Measurements from ENCODE around the gene AADAC.
"Not testable (repeated sequence)": the region's sequence is repeated elsewhere in the genome, so short reads cannot be mapped to it uniquely, and the experiment has no call there.

Gene AADAC

DNA sequence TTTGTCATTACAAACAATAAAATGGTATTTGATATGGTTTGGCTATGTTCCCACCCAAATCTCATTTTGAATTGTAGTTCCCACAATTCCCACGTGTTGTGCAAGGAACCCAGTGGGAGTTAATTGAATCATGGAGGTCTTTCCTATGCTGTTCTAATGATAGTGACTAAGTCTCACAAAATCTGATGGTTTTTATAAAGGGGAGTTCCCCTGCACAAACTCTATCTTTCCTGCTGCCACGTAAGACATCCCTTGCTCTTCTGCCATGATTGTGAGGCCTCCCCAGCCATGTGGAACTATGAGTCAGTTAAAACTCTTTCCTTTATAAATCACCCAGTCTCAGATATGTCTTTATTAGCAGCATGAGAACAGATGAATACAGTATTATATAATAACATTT, 15.4 kb upstream of the AADAC start:
- DNase-seq (ENCODE audit: low read depth, low spot score): no peak

DNA sequence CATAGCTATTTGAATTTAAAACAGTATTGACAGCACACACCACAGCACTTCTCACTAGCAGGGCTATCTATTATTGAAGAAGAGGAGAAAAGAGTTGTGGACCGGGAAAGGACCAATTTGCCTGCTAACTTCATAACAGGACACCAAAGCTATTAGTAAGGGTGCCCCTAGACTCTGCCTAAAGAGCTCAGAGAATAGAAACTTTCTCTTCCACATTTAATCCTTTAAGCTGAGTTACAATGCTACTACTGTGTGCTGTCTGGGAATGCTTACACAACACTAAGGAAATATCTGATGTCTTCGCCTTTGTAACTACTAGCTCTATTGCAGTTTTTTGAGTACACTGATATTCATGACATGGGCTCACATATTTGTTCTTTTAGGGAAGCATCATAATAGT, 13.5 kb upstream of the AADAC start:
- DNase-seq (ENCODE audit: low read depth, low spot score): no peak

DNA sequence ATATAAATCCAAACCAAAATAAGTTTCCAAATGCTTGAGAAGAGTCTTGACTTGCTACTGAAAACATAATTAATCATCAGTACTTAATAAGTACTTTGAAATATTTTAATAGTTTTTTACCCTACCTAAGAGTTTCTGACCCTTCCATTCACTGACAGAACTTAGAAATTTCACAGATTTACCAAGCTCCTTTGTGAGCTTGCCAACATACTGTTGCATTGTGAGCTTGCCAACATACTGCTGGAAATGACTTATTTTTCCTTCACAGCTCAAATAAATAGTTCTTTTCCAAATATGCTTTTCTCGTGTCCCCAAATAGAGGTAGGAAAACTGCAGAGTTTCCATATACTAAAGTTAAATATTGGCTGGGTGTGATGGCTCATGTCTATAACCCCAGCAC, 9.6 kb upstream of the AADAC start:
- peak; percentile 50 for DNase-seq (ENCODE audit: low read depth, low spot score)

DNA sequence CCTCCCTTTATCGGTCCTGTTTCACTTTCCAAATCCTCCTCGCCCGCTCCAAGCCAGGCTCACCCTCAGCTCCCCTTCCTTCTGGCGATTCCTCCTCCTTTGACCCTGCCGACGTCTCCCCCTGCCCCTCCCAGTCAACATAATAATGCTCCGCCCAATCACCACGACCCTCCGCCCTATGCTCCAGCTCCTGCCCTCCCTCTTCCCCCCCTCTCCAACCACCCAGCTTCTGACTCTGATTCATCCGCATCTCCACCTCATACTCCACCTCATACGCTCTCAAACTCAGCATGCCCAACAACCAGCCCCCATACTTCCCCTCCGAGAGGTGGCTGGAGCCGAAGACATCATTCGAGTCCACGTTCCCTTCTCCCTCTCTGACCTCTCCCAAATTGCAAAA, 7.1 kb upstream of the AADAC start:
- no peak for DNase-seq (ENCODE audit: low read depth, low spot score)

DNA sequence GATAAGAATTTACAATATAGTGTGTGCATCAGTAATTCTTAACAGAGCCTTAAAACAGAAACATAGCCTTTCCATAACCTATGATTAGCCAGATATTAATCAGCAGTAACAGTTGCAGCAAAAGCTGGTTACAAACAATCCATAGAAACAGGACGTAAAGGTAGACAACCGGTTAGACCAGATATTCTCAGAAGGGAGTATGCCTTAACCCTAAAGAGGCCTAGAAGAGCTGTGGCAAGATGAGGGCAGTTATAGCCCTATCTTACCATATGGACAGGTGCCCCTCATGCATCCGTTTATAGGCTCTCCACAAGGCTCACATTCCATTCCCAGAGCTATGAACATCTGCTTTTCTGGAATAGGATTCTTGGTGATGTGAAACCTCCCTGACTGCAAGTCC, 5.0 kb upstream of the AADAC start:
- DNase-seq (ENCODE audit: low read depth, low spot score): not testable (repeated sequence)

DNA sequence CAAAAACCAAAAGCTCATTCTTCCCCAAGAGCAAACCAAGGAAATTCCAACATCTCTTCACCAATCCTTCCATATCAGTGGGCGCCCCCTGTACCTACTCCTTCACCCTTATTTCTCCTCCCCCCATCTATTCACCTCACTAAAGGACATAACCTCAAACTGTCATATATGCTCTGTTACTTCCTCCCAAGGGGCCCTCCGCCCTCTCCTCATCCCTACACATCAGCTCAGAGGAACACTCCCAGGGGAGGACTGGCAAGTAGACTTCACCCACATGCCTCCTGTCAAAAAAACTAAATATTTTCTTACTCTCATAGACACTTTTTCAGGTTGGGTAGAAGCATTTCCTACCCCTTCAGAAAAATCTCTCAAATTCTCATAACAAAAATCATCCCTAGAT, 2.4 kb upstream of the AADAC start:
- DNase-seq (ENCODE audit: low read depth, low spot score): no peak

DNA sequence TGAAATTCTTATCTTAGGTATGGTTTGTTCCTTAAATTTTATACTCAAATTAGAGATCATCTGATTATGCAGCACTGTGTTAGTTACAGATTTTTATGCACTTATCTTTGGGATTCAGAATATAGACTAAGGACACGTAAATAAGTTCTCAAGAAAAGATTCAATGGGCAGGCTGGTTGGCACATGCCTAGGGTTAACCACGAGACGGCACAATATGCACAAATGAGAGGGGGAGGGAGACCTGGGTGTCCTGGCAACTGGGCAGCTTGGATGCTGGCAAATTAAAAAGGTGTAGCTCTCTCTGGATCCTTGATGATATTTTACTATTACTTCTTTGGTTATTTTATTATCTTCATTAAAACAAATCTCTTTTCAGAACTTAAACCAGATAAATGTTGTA, 672 bp downstream of the AADAC start:
- no peak for DNase-seq (ENCODE audit: low read depth, low spot score)

DNA sequence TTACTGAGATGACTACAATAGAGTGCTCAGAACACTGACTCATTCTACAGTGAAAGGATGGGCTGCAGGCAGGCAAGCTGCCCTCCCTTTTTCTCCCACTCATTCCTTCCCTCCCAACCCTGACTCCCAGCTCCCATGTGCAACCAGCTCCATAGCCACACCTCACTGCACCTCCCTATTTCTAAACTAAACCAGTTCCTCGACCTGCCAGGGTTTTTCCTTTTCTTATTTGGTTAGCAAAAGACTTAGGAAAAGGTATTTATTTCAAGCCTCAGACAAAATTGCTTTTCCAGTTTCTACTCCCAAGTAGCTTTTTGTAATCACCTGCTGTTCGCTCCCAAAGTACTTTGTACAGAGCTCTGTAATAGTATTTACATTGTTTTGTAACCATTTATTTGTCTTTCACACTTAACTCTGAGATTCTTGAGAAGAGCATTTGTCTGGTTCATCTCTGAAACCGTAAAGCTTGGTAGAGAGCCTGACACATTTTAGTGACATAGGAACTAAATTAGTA, 2.2 kb downstream of the AADAC start:
- DNase-seq (ENCODE audit: low read depth, low spot score): peak; percentile 65

DNA sequence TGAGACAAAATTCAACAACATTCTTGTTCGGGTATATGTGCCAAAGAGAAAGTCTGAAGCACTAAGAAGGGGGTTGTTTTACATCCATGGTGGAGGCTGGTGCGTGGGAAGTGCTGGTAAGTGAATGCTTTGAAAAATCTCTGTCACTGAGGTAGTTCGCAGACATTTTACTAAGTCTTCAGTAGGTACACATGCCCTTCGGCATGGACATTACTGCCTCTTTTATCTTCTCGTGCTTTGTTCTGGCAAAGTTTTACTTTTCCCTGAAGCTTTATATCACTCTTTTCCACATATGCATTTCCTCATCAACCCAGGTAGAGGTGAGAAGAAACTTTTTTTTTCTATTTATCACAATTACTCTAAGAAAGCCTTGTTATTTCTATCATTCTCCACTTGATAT, 3.6 kb downstream of the AADAC start:
- no peak for DNase-seq (ENCODE audit: low read depth, low spot score)

DNA sequence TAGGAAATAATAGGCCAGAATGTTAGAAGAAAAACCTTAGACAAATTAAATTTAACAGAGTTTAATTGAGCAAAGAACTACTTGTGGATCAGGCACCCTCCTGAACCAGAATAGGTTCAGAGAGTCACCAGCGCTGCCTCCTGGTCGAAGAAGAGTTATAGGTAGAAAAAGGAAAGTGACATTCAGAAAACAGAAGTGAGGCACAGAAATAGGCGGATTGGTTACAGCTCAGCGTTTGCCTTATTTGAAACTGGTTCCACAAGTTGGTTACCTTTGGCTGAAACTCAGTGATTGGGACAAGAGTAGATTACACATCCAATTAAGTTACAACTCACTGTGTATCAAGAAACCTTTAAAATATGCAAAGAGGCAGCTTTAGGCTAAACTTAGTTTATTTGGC, 4.4 kb downstream of the AADAC start:
- no peak for DNase-seq (ENCODE audit: low read depth, low spot score)

DNA sequence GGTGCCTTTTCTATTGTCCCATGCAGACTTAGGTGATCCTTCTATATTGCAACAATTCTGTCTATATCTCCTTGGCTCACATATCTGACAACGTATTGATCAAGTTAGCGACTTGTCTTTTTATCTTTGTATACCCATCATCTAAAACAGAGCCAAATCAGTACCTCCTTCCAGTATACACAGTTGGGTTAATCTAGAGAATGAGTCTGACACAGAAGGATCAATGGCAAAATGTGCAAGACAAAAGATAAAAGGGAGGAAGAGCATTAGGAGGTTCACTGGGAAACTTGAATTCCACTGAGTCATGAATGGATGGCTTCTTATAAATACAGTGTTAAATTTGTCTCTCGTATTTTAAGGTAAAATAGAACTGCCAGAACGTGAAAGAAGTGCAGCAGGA, 6.0 kb downstream of the AADAC start:
- DNase-seq (ENCODE audit: low read depth, low spot score): no peak

DNA sequence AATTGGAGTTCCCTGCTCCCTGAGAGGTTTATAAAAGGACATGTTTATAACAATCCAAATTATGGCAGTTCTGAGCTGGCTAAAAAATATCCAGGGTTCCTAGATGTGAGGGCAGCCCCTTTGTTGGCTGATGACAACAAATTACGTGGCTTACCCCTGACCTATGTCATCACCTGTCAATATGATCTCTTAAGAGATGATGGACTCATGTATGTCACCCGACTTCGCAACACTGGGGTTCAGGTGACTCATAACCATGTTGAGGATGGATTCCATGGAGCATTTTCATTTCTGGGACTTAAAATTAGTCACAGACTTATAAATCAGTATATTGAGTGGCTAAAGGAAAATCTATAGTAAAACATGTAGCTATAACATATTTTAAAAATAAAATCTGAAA, 13.9 kb downstream of the AADAC start:
- no peak for DNase-seq (ENCODE audit: low read depth, low spot score)

DNA sequence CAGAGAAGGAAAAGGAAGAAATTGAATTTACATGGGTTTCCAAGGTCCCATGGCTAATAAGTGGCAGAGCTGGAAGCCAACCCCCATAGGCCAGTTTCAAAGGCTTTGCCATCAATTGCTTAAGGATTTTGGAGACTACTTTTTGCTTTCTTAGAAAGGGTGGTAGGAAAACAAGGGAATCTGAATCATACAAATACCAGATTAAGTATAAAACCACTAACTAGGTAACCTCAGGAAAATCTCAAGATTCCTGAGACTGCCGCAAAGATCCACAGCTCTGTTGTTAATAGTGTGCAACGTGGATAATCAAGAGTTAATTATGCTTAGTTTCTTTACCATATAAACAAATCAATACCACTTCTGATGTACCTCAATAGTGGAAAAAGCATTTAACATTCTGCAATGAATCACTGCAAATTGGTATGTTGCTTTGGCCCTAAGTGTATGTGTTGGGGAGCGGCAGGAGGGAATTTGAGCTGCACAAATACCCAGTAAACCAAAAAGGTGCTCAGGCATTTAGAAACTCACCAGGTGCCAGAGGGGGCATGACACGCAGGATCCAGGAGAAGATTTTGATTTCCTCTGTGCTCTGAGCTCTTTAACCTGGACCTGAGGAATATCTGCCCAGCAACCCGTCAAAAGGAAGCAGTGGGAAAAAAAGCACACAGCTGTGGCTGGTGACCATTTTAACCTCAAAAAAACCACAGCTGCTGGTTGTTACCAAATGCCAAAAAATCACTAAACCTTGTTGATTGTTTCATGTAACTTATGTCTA, 22.0 kb downstream of the AADAC start:
- peak; percentile 76 for DNase-seq (ENCODE audit: low read depth, low spot score)

DNA sequence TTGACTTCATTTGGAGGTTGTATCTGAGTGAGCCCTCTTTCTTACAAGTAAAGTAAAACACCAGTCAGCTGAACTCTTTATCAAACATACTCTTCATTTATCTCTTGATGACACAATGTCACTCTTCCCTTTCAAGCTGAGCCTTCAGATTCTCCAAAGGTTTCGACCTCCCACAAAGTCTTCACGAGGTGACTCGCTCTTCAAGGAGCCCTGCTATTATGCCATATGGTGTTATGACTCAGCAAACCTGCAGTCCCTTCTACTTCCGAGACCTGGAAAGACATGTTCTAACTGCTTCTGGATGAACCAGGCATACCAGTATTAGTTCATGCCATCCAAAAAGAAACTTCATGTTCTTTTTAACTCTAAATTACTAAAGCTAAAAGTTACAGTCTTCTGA, 23.1 kb downstream of the AADAC start:
- DNase-seq (ENCODE audit: low read depth, low spot score): peak; percentile 59

DNA sequence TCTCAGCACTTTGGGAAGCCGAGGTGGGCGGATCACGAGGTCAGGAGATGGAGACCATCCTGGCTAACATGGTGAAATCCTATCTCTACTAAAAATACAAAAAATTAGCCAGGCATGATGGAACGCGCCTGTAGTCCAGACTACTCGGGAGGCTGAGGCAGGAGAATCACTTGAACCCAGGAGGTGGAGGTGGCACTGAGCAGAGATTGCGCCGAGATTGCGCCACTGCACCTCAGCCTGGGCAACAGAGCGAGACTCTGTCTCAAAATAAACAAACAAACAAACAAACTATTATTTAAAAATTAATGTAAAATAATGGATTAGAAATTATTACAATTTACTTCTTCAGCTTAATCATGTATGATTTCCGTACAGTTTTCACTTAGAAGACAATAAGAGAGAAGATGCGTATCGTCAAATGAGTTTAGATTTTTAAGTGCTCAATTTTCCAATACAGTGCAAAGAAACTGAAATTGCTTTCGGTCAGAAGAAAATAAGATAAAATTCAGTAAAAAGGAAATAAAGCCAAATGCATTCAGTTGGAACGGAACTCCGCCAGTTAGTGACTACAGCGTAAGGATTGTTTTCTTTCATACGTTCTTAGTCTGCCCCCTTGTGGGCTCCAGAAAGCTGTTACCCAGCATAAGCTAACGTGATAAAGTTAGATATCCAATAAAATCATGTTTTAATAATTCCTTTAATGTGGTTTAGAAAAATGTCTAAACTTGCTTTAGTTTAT, 24.8 kb downstream of the AADAC start:
- DNase-seq (ENCODE audit: low read depth, low spot score): peak; percentile 86

DNA sequence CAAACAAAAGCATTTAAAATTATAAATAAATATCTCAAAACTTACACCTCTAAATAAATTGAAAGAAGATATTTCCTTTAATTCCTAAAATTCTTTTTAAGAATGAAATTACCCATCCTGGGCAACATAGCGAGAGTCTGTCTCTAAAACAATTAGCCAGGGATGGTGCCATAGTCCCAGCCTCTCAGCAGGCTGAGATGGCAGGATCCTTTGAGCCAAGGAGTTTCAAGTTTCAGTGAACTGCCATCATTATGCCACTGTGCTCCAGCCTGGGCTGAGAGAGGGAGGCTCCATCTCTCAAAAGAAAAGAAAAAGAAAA, 25.4 kb downstream of the AADAC start:
- no peak for DNase-seq (ENCODE audit: low read depth, low spot score)

DNA sequence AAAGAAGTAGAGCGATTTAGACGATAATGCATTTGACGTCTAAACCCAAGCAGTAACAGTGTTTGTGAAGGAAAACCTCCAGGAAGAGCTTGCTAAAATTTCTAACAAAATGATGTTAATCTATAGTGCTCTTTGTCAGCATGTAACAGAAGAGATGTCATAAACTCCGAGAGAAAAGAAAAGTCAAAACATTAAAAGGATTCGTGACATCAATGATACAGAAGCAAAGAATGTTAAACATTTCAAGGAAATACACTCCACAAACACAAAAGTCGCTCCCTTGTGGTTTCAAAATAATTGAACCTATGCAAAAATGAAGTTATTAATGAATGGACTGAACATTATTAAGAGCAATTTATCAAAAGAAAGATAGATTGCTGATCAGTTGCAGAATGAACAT, 27.9 kb downstream of the AADAC start:
- DNase-seq (ENCODE audit: low read depth, low spot score): peak; percentile 11

DNA sequence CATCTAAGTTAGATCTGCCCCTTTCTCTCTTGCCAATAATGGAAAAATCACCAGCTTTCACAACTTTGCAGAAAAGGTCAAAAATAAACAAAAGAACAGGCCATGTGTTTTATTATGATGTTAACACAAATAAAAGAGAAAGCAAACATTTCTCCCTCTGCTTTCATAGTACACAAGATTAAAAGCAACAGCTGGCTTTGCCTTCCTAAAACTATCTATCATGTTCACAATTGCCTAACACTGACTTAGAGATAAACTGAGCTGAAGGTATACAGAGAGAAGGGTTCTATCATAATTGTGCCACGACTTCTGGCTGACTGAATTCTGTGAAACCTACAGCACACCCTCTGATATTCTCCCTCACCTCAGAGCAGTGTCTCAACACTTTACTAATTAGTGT, 29.4 kb downstream of the AADAC start:
- no peak for DNase-seq (ENCODE audit: low read depth, low spot score)

DNA sequence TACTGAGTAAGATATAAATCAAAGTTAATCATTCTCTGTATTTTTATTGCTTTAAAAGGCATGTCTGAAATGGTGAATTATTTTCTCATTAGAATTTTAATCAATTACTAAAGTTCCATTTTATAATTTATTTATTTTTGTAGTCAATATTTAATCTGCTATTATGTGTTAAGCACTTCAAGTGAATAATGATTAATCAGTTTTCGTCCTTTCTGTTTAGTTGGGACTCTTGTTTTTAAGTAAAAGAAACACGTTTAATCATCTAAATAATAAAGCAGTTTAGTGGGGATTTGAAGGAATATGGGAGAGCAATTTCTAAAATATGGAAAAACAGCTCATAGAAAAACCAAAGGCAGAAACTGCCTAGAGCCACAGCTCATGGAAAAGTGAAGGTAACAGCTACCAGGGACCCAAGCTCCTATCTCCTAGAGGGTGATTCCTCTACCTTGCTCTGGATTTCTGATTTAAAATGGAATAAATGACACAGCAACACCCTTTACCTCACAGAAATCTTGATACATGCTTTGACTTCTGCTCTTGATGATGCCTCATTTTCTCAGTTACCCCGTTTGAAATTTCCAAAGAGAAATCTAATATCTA, 31.5 kb downstream of the AADAC start:
- DNase-seq (ENCODE audit: low read depth, low spot score): no peak

DNA sequence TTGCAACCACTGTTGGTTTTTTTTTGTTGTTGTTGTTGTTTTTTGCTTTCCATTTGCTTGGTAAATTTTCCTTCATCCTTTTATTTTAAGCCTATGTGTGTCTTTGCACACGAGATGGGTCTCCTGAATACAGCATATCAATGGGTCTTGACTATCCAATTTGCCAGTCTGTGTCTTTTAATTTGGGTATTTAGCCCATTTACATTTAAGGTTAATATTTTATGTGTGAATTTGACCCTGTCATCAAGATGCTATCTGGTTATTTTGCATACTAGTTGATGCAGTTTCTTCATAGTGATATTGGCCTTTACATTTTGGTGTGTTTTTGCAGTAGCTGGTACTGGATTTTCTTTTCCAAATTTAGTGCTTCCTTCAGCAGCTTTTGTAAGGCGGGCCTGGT, 36.1 kb downstream of the AADAC start:
- not testable (repeated sequence) for DNase-seq (ENCODE audit: low read depth, low spot score)

DNA sequence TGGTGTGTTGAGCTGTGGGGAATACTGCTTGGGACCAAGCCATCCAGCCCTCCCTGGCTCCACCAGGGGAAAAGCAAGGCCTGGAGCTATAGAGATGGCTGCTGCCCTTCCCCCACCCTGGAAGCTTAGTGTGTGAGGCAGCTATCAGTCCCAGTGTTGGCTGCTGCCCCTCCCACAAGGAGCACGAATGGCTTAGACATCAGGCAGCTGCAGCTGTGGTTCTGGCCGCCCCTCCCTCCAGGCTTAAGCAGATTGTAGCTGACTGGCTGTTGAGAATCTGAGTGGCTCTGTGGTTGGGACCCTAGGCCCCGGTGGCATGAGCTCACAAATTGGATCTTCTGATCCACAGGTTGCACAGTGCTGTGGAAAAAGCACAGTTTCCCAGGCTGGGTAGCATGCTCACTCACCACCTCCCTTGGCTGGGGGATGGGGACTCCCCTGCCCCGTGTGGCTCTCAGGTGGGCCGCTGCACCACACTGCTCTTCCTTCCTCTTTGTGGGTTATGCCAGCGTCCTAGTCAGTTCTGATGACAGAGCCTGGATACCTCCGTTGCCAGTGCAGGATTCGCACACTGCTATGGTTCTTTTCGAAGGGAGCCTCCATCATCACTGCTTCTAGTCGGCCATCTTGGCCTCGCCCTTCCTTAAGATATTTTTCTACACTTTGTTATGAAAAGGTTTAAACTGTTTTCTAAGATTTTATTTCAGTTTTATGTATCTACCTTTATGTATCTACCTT, 38.3 kb downstream of the AADAC start:
- no peak for DNase-seq (ENCODE audit: low read depth, low spot score)

DNA sequence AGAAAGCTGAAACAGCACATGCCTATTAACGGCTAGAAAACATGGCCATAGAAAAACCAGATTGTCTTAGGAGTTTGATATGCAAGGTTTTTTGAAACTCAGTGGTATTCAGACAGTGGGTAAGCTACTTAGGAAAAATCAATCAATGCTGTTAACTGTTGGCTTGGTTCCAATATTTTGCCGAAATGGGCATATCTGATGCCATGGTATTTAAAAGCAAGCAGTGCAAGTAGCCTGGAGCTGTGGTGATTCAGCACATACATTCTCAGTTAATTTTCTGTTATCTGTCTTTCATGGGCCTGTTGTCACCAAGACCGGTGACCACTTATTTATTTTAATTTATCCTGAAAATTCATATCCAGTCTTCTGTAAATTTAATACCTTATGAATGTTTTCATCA, 42.2 kb downstream of the AADAC start:
- no peak for DNase-seq (ENCODE audit: low read depth, low spot score)

Data from astrocyte of the hippocampus (primary cell).